Body of pancreas (tissue), 4 donors: ENCODE measurements around the gene DDR2.

Experiments
- POLR2A ChIP-seq, 3 donors: fragments of 450-650 bp; IDR thresholded peaks; one replicate each; pipeline ENCODE4 v1.6.1; 2016; ENCODE audit warnings: antibody characterized with exemption in 3 of 3, mild to moderate bottlenecking in 2 of 3
- TF ChIP-seq, protein P1 (sequence below), 7 experiments: fragments of 450-650 bp in 4 of 7; fragments of 200-600 bp in 3 of 7; sonication (generic) in 3 of 7; IDR thresholded peaks; one replicate each; pipeline ENCODE4 v1.5.1; 2016 to 2019; ENCODE audit warnings: antibody characterized with exemption in 7 of 7

DNA sequence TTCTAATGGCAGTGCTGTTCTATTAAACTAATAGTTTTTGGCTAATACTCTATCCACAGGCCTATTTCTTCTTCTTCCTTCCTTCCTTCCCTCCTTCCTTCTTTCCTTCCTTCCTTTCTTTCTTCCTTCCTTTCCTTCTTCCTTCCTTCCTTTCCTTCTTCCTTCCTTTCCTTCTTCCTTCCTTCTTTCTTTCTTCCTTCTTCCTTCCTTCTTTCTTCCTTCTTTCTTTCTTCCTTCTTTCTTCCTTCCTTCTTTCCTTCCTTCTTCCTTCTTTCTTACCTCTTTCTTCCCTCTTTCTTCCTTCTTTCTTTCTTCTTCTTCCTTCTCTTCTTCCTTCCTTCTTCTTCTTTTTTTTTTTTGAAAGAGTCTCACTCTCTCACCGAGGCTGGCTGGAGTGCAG, 197.0 kb downstream of the DDR2 start:
- TF ChIP-seq POLR2A (IDR thresholded peaks at IDR 0.05), result no peak
- TF ChIP-seq, protein P1, sequence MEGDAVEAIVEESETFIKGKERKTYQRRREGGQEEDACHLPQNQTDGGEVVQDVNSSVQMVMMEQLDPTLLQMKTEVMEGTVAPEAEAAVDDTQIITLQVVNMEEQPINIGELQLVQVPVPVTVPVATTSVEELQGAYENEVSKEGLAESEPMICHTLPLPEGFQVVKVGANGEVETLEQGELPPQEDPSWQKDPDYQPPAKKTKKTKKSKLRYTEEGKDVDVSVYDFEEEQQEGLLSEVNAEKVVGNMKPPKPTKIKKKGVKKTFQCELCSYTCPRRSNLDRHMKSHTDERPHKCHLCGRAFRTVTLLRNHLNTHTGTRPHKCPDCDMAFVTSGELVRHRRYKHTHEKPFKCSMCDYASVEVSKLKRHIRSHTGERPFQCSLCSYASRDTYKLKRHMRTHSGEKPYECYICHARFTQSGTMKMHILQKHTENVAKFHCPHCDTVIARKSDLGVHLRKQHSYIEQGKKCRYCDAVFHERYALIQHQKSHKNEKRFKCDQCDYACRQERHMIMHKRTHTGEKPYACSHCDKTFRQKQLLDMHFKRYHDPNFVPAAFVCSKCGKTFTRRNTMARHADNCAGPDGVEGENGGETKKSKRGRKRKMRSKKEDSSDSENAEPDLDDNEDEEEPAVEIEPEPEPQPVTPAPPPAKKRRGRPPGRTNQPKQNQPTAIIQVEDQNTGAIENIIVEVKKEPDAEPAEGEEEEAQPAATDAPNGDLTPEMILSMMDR (IDR thresholded peaks at IDR 0.05), result no peak
